Smooth muscle cell of the umbilical artery (primary cell): Measurements from ENCODE around the gene GABRB2. TPM values are rescaled to one million over a fixed set of nuclear protein-coding genes. Genes with fewer than 3 reads are reported as not detected.

Experiments used
- total RNA-seq: library from RNA; depleted of rRNA; stranded (reverse); fragments of >200 nt; gene quantifications from 2 replicates; pipeline ENCODE4 v1.2.3, GENCODE V29; 2014

The GABRB2 gene
- total RNA-seq = 0.30 and 0.32 TPM in 2 replicates

GRCh38 chr5:161546470-161547301 is at the start of gene GABRB2:
Gene GABRB2, minus strand, starts transcription at chr5:161546725. Its CDS starts 82 bp downstream, at chr5:161546643.

Other genes with a start within 250 kb of the GABRB2 start
- not detected in 2 replicates for gene GABRA6, start 139.0 kb upstream of the GABRB2 start, total RNA-seq